Immature natural killer cell (primary cell): ENCODE measurements around the gene VPS33B. TPM values are rescaled to one million over a fixed set of nuclear protein-coding genes. Genes with fewer than 3 reads are reported as not detected.
A peak's percentile ranks its signal among the peaks of the same experiment; 100 is the strongest.

Source experiments
- DNase-seq, 3 donors: peaks; one replicate each; pipeline ENCODE4 v3.0.0; 2022; ENCODE audit warnings: mixed read lengths in 1 of 3
- H3K27ac Mint-ChIP-seq, 6 donors: one replicate each; pipeline ENCODE4 v1.8.0; 2020; ENCODE audit warnings: mixed read lengths in 6 of 6, mild to moderate bottlenecking in 5 of 6, inconsistent platforms in 4 of 6, moderate library complexity in 3 of 6
- H3K27me3 Mint-ChIP-seq, 3 donors: one replicate each; pipeline ENCODE4 v1.8.0; 2020 to 2021; ENCODE audit warnings: low read depth in 3 of 3, mild to moderate bottlenecking in 3 of 3, mixed read lengths in 3 of 3, moderate library complexity in 3 of 3, inconsistent platforms in 1 of 3
- H3K36me3 Mint-ChIP-seq, 3 donors: one replicate each; pipeline ENCODE4 v1.8.0; 2020; ENCODE audit warnings: mixed read lengths in 3 of 3, inconsistent platforms in 2 of 3, mild to moderate bottlenecking in 2 of 3
- H3K4me1 Mint-ChIP-seq, 2 donors: one replicate each; pipeline ENCODE4 v1.8.0; 2020; ENCODE audit warnings: inconsistent platforms in 2 of 2, mild to moderate bottlenecking in 2 of 2, mixed read lengths in 2 of 2, moderate library complexity in 1 of 2
- H3K4me3 Mint-ChIP-seq, 5 donors: one replicate each; pipeline ENCODE4 v1.8.0; 2020; ENCODE audit warnings: mild to moderate bottlenecking in 5 of 5, mixed read lengths in 5 of 5, inconsistent platforms in 3 of 5, moderate library complexity in 3 of 5
- H3K9me3 Mint-ChIP-seq, 6 donors: one replicate each; pipeline ENCODE4 v1.8.0; 2020; ENCODE audit warnings: mild to moderate bottlenecking in 6 of 6, mixed read lengths in 6 of 6, inconsistent platforms in 4 of 6, moderate library complexity in 3 of 6
- polyA plus RNA-seq, 3 donors: library from polyadenylated mRNA; unstranded; fragments of 300-500 nt; fragmentation: Illumina TruSeq; gene quantifications; one replicate each; pipeline ENCODE4 v1.2.3, GENCODE V29; 2021

The VPS33B gene
- 10 to 100 TPM in 1 of 3 donors, 1 to 10 TPM in 2; 4.2 to 10.5 (median 4.7) TPM for polyA plus RNA-seq

DNA sequence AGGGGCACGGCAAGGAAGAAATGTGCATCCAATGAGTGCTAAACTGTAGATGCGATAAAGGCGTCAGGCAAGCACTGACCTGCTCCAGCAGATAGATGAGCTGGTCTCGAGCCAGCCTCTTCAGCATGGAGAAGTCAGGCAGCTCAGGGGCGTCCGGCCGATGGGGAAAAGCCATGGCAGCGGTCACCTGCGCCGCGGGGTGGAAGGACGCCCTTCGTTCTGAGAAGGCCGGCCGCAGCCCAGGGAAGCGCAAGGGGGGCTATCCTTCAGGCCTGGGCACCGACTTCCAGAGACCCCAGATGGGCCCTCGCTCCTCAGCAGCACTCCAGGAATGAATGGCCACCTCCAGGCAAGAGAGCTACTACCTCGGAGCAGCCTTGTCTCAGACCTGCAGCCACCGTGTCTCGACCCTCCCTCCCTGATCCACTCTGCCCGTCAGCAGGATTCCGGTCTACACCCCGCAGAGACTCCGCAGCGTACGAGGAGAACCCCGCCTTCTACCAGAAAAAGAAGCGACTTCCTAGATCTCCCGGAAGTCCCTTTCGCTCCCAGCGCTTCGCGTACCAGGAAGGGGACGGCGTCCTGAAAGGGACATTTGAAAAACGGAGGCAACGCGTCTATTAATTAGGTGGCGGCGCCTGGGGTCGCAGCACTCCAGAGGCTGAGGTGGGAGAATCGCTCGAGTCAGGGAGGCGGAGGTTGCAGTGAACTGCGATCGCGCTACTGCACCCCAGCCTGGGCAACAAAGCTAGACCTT, at the start of gene VPS33B:
TSS of gene VPS33B (minus strand) at position 520 of the 757 bp plus-strand sequence. CDS start at position 175, 345 bp downstream.
- Mint-ChIP-seq H3K36me3 (no peaks in the 10 kb centered on the region), H3K27ac (peak within 1 kb of the TSS; percentile 81 to 98 (median 92)), H3K27me3 (peaks cover 0 to 10% (median 0%) of the 10 kb centered on the region in 3 donors), H3K4me1 (peaks cover 41 to 57% of the 10 kb centered on the region in 2 donors), H3K9me3 (no peaks in the 10 kb centered on the region), H3K4me3 (peak within 1 kb of the TSS; percentile 95 to 99 (median 98))
- DNase-seq: peak; percentile 76 to 78 (median 76)

DNA sequence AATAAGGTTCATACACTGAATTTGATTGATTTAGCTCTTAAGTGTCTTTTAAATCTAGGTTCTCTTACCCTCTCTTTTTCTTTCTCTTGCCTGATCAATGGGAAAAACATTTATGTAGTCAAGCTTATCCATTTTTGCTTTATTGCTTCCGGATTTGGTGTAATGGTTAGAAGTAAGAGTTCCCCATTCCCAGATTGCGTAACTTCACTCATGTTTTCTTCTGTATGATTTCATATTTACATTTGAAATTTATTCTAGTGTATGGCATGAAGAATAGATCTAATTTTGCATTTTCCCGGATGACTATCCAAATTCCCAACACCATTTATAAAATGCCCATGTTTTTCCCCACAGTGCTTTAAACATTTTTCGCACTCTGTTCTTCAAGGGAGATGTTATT, 49.8 kb upstream of the VPS33B start:
- H3K9me3 Mint-ChIP-seq: no peaks in the 10 kb centered on the region

DNA sequence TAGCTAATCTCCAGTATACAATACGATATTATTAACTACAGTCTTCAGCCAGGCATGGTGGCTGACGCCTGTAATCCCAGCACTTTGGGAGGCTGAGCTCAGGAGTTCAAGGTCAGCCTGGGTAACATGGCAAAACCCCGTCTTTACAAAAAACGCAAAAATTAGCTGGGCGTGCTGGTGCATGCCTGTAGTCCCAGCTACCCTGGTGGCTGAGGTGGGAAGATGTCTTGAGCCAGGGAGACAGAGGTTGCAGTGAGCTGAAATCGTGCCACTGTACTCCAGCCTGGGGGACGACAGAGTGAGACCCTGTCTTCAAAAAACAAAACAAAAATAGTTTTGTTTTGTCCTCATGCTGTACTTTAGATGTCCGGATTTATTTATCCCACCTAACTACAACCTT, 48.5 kb upstream of the VPS33B start:
- no peak overlapping the region for H3K4me3 Mint-ChIP-seq
- H3K27ac Mint-ChIP-seq: no peak overlapping the region
- H3K36me3 Mint-ChIP-seq: no peaks in the 10 kb centered on the region
- H3K4me1 Mint-ChIP-seq: no peaks in the 10 kb centered on the region
- no peaks in the 10 kb centered on the region for H3K9me3 Mint-ChIP-seq
- DNase-seq: no peak
- peaks cover 2 to 29% (median 4%) of the 10 kb centered on the region in 3 donors for H3K27me3 Mint-ChIP-seq

More for the DNA sequence above, 49.8 kb upstream of the VPS33B start:
- Mint-ChIP-seq H3K4me1 (no peaks in the 10 kb centered on the region), H3K4me3 (no peak overlapping the region), H3K27ac (no peak overlapping the region), H3K27me3 (peaks cover 0 to 28% (median 2%) of the 10 kb centered on the region in 3 donors), H3K36me3 (no peaks in the 10 kb centered on the region)
- DNase-seq: no peak

DNA sequence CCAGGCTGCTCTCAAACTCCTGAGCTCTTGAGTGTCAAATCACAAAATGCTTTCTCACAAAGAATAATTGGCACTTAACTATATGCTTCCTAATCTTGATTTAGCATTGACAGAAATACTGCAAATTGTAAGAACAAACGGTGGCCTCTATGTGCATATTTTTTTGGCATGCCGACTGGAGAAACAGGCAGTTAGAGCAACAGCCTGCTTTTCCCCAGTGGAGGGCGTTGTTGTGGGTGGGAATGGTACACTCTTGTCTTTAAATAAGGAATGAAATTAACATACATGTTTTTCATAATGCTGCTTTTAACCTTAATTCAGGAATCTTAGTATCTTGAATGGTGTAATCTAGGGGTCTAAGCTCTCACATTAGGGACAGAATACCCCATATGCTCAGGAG, 46.6 kb upstream of the VPS33B start:
- peaks cover 1 to 26% (median 2%) of the 10 kb centered on the region in 3 donors for H3K27me3 Mint-ChIP-seq
- no peak overlapping the region for H3K4me3 Mint-ChIP-seq
- H3K4me1 Mint-ChIP-seq: no peaks in the 10 kb centered on the region
- no peaks in the 10 kb centered on the region for H3K36me3 Mint-ChIP-seq
- H3K27ac Mint-ChIP-seq: no peak overlapping the region
- H3K9me3 Mint-ChIP-seq: no peaks in the 10 kb centered on the region
- DNase-seq: no peak

DNA sequence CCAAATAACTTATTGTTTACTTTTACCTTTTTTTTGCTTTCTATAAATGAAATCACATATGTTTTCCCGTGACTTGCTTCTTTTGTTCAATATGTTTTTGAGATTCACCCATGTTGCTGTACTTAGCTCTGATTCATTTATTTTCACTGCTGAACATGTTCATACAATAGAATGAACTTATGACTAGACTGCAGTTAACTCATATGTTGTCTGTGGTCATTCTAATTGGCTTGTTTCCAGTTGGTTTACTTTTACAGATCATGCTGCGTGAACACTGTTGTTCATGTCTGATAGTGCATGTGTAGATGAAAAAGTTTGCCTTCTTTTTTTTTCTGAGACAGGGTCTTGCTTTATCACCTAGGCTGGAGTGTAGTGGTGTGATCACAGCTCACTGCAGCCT, 46.0 kb upstream of the VPS33B start:
- H3K4me3 Mint-ChIP-seq: no peak overlapping the region
- no peaks in the 10 kb centered on the region for H3K9me3 Mint-ChIP-seq
- H3K4me1 Mint-ChIP-seq: no peaks in the 10 kb centered on the region
- no peak for DNase-seq
- H3K36me3 Mint-ChIP-seq: no peaks in the 10 kb centered on the region
- no peak overlapping the region for H3K27ac Mint-ChIP-seq
- peaks cover 1 to 26% (median 2%) of the 10 kb centered on the region in 3 donors for H3K27me3 Mint-ChIP-seq

DNA sequence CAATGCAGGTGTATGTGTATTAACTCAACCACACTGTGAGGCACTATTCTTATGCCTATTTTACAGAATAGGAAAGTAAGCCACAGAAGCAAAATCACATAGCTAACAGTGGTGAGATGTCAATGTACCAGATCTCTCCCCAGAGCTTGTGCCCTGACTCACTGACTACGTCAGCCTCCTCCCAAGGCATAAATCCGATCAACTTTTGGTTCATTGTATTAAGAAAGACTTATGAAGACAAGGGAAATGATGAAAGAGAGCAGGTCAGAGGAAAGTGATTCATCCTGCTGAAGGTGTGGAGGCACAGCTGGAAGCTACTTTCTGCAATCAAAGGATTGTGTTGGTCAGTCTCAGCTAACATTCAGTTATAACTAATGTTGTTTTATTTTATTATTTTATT, 44.6 kb upstream of the VPS33B start:
- Mint-ChIP-seq H3K4me1 (no peaks in the 10 kb centered on the region), H3K27ac (no peak overlapping the region), H3K27me3 (peaks cover 1 to 25% (median 2%) of the 10 kb centered on the region in 3 donors), H3K9me3 (no peaks in the 10 kb centered on the region), H3K36me3 (no peaks in the 10 kb centered on the region), H3K4me3 (no peak overlapping the region)
- no peak for DNase-seq

DNA sequence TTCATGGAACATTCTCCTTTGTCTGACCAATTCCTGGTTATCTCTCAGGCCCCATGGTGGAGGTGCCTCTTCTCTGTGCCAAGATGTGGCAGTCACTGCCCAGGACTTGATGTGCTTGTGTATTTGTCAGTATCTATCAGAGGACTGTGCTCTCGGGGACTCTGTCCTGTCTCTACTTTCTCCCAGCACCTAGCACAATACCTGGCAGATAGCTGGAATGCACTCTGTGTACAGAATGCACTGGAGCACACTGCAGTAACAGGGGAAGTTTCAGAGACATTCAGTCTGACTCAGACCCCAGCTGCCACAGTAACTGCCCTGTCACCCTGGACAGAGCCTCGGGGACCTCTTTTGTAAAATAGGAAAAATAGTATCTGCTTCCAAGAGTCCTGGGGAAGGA, 43.1 kb upstream of the VPS33B start:
- H3K4me1 Mint-ChIP-seq: no peaks in the 10 kb centered on the region
- DNase-seq: no peak
- no peak overlapping the region for H3K27ac Mint-ChIP-seq
- H3K4me3 Mint-ChIP-seq: no peak overlapping the region
- H3K9me3 Mint-ChIP-seq: no peaks in the 10 kb centered on the region
- H3K27me3 Mint-ChIP-seq: peaks cover 1 to 20% (median 2%) of the 10 kb centered on the region in 3 donors
- H3K36me3 Mint-ChIP-seq: no peaks in the 10 kb centered on the region

DNA sequence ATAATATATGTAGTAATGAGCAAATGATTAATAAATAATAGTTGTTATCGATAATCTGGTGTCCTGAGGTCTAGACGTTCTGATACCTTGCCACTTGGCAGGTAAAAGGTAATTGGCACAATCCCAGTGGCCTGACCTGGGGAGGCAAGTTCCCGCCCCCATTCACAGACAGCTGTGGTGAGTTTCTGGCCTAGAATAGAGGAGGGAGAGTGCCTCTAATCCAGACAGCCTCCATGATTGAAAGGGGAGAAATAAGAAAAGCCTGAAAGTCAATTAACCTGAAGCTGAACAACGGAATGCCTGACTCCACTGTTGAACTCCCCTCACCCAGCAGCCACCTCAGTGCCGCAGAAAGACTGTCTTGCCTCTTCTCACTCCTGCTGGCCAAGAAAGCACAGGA, 39.6 kb upstream of the VPS33B start:
- H3K4me1 Mint-ChIP-seq: no peaks in the 10 kb centered on the region

DNA sequence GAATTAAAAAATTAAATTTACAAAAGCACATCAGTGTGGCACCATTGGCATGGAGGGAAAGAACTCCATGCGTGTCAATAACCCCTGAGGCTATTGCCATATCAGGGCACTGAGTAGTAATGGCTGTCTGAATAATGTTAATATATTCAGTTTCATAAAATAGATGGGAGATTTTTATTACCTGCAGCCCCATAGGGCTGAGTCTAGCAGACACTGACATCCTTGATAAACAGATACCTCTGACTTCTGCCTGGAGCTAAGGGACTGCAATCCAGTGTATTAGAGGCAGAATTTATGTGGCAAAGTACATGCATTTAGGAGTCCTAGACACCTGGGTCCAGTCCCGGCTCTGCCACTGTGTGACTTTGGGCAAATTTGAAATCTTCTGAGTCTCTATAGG, 38.8 kb upstream of the VPS33B start:
- Mint-ChIP-seq H3K4me3 (no peak overlapping the region), H3K27ac (no peak overlapping the region), H3K9me3 (no peaks in the 10 kb centered on the region), H3K27me3 (peaks cover 1 to 15% (median 7%) of the 10 kb centered on the region in 3 donors), H3K4me1 (no peaks in the 10 kb centered on the region), H3K36me3 (no peaks in the 10 kb centered on the region)
- DNase-seq: no peak

More for the DNA sequence above, 39.6 kb upstream of the VPS33B start:
- no peaks in the 10 kb centered on the region for H3K36me3 Mint-ChIP-seq
- no peak for DNase-seq
- H3K27me3 Mint-ChIP-seq: peaks cover 4 to 11% (median 4%) of the 10 kb centered on the region in 3 donors
- no peak overlapping the region for H3K4me3 Mint-ChIP-seq
- no peak overlapping the region for H3K27ac Mint-ChIP-seq
- no peaks in the 10 kb centered on the region for H3K9me3 Mint-ChIP-seq

DNA sequence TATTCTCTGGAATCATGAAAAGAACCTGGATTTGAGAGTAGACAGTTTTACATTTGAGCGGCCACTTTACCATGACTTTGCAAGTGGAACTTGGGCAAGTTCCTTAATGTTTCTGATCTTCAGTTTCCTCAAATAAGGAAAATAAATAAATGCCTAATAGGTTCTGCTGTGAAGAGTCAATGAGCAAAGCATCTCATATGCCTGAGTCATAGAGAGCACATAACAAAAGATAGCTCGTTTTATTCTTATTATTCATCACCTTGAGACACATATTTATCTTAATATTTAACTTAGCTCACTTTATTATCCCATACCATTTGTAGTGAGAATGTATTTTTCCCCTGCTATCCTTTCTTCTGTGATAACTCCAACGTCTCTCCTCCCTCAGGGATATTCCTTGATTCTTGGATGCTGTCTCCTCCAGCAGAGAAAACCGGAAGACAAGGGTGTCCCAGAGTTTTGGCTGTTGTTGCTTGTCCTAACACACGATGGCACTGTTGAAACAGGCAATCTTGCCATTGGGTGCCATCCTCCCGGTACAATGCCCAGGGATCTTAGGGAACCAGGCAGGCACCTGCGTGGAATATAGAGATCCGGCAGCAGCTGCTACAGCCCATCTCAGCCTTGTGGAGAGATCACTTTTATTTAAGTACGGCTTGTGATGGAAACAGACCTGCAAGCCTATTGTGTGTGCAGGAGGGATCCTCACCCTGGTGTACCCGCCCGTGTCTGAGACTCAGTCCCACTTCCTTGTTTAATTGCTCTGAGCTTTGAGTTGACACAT, 33.3 kb upstream of the VPS33B start:
- no peak overlapping the region for H3K27ac Mint-ChIP-seq
- H3K4me3 Mint-ChIP-seq: no peak overlapping the region
- H3K27me3 Mint-ChIP-seq: peaks cover 1 to 22% (median 14%) of the 10 kb centered on the region in 3 donors
- H3K4me1 Mint-ChIP-seq: no peaks in the 10 kb centered on the region
- H3K9me3 Mint-ChIP-seq: no peaks in the 10 kb centered on the region
- H3K36me3 Mint-ChIP-seq: no peaks in the 10 kb centered on the region
- DNase-seq: peak; percentile 4 to 12 (median 6)

DNA sequence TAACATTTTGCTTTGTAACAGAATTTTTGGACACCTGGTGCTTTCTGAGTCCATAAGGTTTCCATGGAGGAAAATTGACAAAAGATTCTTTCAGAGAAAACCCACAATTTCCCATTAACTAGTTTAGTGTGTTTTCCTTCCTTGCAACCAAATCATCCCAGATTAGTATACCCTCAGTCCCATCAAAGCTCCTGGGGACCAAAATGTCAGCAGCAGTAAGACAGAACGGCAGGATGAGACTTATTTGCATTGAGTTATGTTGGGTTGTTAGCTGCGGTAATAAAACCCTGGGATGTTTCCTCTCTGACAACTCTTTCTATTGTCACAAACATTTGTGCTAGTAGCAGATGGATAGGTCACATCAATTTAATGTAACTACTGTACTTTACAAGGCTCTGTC, 32.4 kb upstream of the VPS33B start:
- Mint-ChIP-seq H3K36me3 (no peaks in the 10 kb centered on the region), H3K27ac (no peak overlapping the region), H3K4me1 (peaks cover under 1 to 2% of the 10 kb centered on the region in 2 donors), H3K27me3 (peaks cover 1 to 21% (median 12%) of the 10 kb centered on the region in 3 donors), H3K9me3 (no peaks in the 10 kb centered on the region), H3K4me3 (no peak overlapping the region)
- DNase-seq: no peak

DNA sequence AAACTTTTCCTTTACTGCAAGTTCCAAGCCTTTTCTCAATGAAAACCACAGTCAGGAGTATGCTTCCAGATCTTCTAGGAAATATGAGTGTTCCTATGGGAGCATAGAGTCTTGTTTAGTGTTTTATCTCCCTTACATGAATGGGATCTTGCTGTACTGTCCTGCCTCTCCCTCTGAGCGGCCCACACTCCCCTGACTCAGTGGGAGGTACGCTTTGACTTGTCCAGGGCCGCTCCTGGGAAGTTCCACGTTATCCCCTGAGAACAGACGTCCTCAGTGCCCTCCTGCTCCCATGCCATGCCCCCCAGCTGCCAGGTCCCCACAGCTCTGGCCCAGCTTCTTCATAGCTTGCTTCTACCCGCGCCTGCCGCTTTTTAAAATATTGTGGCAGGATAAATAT, 28.9 kb upstream of the VPS33B start:
- Mint-ChIP-seq H3K4me3 (no peak overlapping the region), H3K36me3 (no peaks in the 10 kb centered on the region), H3K9me3 (no peaks in the 10 kb centered on the region), H3K27me3 (peaks cover 0 to 11% (median 11%) of the 10 kb centered on the region in 3 donors), H3K27ac (no peak overlapping the region), H3K4me1 (peaks cover 15 to 17% of the 10 kb centered on the region in 2 donors)
- DNase-seq: no peak

DNA sequence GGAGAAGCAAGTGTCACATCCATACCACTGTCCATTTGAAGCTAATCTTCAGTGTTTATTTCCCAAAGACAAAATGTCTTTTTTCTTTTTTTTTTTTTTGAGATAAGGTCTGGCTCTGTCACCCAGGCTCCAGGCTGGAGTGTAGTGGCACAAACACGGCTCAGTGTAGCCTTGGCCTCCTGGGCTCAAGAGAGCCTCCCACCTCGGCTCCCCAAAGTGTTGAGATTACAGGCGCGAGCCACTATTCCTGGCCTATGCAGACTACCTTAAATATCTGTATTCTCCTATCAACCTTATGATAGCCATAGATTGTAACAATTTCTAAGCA, 27.7 kb upstream of the VPS33B start:
- H3K9me3 Mint-ChIP-seq: no peaks in the 10 kb centered on the region
- no peaks in the 10 kb centered on the region for H3K36me3 Mint-ChIP-seq
- no peak overlapping the region for H3K27ac Mint-ChIP-seq
- H3K4me3 Mint-ChIP-seq: no peak overlapping the region
- H3K27me3 Mint-ChIP-seq: peaks cover 0 to 11% (median 11%) of the 10 kb centered on the region in 3 donors
- H3K4me1 Mint-ChIP-seq: peaks cover 15 to 17% of the 10 kb centered on the region in 2 donors
- no peak for DNase-seq

DNA sequence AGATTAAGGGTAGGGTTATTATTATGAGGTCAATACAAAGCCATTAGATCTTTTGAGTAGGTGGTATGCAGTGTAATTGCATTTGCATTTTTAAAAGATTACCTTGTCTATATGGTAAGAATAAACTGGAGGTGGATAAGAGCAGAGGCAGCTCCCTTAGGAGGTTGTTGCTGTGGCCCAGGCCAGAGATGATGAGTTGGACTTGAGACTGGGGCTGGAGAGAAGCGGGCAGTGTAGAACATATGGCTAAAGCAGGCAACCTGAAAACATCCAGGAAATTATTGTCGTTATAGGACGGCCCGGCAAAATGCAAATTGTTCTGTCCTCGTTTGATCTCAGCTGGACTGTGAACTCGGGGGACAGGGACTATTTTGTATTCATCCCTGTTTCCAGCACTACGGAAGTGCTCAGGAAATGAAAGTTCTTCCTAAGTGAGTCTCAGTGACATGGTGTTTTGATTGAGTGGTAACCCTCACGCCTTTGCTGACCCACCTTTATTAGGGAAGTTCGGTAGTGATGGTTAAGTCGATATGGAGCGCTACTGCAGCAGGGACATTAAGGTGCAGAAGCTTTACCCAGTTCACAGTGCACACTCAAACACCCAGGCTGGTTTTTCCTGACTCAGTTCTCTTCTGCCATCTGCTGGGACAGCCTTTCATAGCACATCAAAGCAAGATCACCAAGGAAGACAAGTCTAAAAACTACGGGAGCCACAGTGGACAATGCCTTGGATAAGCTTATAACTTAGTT, 27.2 kb upstream of the VPS33B start:
- Mint-ChIP-seq H3K4me3 (no peak overlapping the region), H3K27me3 (peaks cover 0 to 11% (median 9%) of the 10 kb centered on the region in 3 donors), H3K27ac (no peak overlapping the region), H3K4me1 (peaks cover 15 to 17% of the 10 kb centered on the region in 2 donors), H3K9me3 (no peaks in the 10 kb centered on the region), H3K36me3 (no peaks in the 10 kb centered on the region)
- peak; percentile 26 to 50 (median 39) for DNase-seq
